SKM-1 treated with dmso at 0.1 percent for 144 hours (cell line): ENCODE measurements around the gene PCDHGA6.
A peak's percentile ranks its signal among the peaks of the same experiment; 100 is the strongest.
"Not testable (repeated sequence)": the region's sequence is repeated elsewhere in the genome, so short reads cannot be mapped to it uniquely, and the experiment has no call there.

Experiments used
- DNase-seq: peaks from one replicate; lab custom pipeline; 2025; ENCODE audit not compliant: unreplicated experiment; lab: John Stamatoyannopoulos, UW

PCDHGA6 gene

GRCh38 chr5:141373673-141374317 lies at the start of gene PCDHGA6:
Gene PCDHGA6, plus strand, starts transcription at chr5:141373891. Its CDS starts 193 bp downstream, at chr5:141374084.
- no peak for DNase-seq

GRCh38 chr5:141326088-141326854 lies 47.4 kb upstream of the PCDHGA6 start:
- DNase-seq = no peak

- DNase-seq = no peak
Observed at GRCh38 chr5:141328231-141328630, 45.5 kb upstream of the PCDHGA6 start.

GRCh38 chr5:141330299-141331080 lies 43.2 kb upstream of the PCDHGA6 start, which contains the start of gene PCDHGA1:
Gene PCDHGA1, plus strand, starts transcription at chr5:141330514.
- DNase-seq = no peak

- DNase-seq = not testable (repeated sequence)
Observed at GRCh38 chr5:141332571-141332970, 41.1 kb upstream of the PCDHGA6 start.

GRCh38 chr5:141338538-141339306 lies 35.0 kb upstream of the PCDHGA6 start, which contains the start of gene PCDHGA2:
Gene PCDHGA2, plus strand, starts transcription at chr5:141338760.
- DNase-seq = no peak

DNA sequence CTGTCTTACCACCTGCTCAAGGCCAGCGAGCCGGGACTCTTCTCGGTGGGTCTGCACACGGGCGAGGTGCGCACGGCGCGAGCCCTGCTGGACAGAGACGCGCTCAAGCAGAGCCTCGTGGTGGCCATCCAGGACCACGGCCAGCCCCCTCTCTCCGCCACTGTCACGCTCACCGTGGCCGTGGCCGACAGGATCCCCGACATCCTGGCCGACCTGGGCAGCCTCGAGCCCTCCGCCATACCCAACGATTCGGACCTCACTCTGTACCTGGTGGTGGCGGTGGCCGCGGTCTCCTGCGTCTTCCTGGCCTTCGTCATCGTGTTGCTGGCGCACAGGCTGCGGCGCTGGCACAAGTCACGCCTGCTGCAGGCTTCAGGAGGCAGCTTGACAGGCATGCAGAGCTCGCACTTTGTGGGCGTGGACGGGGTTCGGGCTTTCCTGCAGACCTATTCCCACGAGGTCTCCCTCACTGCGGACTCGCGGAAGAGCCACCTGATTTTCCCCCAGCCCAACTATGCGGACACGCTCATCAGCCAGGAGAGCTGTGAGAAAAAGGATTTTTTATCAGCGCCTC lies 32.8 kb upstream of the PCDHGA6 start:
- DNase-seq = not testable (repeated sequence)

DNA sequence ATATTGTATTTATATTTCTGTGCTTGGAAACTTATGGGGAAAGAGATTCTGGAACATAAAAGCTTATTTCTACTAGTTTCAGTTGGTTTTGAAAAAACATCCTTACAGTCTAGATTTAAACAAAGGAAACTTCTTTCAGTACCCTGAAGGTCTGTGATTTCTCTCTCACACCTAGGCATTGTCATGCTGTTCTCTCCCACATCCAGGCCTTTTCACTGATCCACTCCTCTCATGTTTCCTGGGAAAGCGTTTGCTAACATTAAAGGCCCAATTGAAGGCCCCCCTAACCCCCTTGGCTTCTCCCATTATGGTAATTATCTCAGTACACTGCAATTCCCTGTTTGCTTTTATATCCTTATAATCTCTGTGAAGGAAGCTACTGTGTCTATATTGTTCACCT lies 30.9 kb upstream of the PCDHGA6 start:
- DNase-seq = no peak

DNA sequence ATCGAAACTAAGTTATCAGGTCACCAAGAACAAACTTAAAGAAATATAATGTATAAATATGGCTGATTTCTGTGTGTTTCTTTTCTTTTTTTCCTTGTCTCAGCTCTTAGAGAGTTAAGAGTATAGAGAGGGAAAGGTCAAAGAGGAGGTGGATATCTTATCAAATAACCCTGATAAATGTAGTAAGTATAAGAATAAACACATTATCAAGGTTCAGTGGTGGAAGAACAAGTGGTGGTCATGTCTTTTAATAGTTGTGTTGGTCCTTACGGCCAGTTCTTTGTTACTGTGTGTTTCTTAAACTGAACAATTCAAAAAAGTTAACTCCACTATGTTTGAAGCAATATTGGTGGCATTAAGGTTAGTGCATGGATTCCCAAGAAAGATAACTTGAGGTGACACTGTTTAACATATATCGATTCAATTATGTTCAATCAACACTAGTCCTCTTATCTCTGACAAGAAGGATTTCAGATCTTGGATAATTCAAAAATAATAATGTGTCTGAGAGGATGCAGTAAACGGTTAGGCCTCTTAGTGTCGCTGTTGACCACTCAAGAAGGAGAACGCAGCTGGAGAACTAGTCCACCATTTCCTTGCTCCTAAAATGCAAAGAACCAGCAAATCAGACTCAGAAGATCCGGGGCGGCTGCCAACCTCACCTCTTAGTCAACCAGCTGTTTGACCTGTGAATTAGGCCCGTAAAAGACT lies 30.3 kb upstream of the PCDHGA6 start, which contains the start of gene PCDHGA3:
TSS of gene PCDHGA3 (plus strand) at position 588 of the 711 bp plus-strand sequence. CDS start 205 bp downstream, outside the sequence.
- no peak for DNase-seq

DNA sequence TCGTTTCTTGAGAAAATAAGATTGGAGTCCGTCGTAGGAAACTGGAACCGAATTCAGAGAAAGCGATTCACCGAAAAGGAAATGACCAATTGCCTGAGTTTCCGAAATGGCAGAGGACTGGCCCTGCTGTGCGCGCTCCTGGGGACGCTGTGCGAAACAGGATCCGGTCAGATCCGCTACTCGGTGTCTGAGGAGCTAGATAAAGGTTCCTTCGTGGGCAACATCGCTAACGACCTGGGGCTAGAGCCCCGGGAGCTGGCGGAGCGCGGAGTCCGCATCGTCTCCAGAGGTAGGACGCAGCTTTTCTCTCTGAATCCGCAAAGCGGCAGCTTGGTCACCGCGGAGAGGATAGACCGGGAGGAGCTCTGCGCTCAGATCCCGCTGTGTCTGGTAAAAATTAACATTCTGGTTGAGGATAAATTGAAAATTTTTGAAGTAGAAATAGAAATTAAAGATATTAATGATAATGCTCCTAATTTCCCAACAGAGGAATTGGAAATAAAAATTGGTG lies 29.7 kb upstream of the PCDHGA6 start:
- DNase-seq = no peak

GRCh38 chr5:141345327-141345726 lies 28.4 kb upstream of the PCDHGA6 start:
- no peak for DNase-seq

DNA sequence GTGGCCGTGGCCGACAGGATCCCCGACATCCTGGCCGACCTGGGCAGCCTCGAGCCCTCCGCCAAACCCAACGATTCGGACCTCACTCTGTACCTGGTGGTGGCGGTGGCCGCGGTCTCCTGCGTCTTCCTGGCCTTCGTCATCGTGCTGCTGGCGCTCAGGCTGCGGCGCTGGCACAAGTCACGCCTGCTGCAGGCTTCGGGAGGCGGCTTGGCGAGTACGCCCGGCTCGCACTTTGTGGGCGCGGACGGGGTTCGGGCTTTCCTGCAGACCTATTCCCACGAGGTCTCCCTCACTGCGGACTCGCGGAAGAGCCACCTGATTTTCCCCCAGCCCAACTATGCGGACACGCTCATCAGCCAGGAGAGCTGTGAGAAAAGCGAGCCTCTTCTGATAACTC lies 27.7 kb upstream of the PCDHGA6 start:
- not testable (repeated sequence) for DNase-seq

DNA sequence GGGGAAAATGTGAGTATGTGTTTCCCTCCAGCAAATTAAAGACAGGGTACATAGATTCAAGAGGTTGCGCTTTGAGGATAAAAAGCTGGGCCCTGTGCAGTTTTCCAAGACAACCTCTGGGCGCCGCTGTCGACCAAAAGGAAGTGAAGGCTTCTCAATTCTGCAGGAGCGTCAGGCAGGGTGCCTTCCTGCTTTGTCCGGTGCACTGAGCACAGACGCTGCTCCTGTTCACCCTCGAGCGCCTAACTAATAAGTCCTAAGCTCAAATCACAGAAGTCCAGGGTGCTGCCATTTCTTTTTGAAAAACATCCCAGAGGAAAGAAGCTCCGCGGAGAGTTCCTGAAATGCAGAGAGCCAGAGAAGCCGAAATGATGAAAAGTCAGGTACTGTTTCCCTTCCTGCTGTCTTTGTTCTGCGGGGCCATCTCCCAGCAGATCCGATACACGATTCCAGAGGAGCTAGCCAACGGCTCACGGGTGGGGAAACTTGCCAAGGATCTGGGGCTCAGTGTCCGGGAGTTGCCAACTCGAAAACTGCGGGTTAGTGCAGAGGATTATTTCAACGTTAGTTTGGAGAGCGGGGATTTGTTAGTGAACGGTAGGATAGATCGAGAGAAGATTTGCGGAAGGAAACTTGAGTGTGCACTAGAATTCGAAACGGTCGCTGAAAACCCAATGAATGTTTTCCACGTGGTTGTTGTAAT lies 23.6 kb upstream of the PCDHGA6 start, which contains the start of gene PCDHGB1:
TSS of gene PCDHGB1 (plus strand) at position 183 of the 703 bp plus-strand sequence. CDS start at position 345, 162 bp downstream.
- peak; percentile 8 for DNase-seq

- DNase-seq = no peak
Observed at GRCh38 chr5:141351591-141351990, 22.1 kb upstream of the PCDHGA6 start.

GRCh38 chr5:141354900-141355469 lies 18.7 kb upstream of the PCDHGA6 start, which contains the start of gene PCDHGA4:
Gene PCDHGA4, plus strand, starts transcription at chr5:141355021. Its CDS starts 87 bp downstream, at chr5:141355108.
- DNase-seq = no peak

GRCh38 chr5:141355641-141356040 lies 18.1 kb upstream of the PCDHGA6 start:
- no peak for DNase-seq

- no peak for DNase-seq
Observed at GRCh38 chr5:141356133-141356532, 17.6 kb upstream of the PCDHGA6 start.

DNA sequence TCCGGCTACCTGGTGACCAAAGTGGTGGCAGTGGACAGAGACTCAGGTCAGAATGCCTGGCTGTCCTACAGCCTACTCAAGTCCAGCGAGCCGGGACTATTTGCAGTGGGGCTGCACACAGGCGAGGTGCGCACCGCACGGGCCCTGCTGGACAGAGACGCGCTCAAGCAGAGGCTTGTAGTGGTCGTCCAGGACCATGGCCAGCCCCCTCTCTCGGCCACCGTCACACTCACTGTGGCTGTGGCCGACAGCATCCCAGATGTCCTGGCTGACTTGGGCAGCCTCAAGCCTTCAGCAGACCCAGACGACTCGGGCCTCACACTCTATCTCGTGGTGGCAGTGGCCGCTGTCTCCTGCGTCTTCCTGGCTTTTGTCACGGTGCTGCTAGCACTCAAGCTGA lies 16.7 kb upstream of the PCDHGA6 start:
- no peak for DNase-seq
